PC-3 (cell line): ENCODE measurements around the gene SLC25A45.

Experiments used
- CTCF ChIP-seq: fragments of 300-600 bp; sonication (generic); conservative IDR thresholded peaks from 2 replicates; pipeline ENCODE4 v1.5.1; 2017; ENCODE audit warnings: antibody characterized with exemption, low read depth, mild to moderate bottlenecking, low read length
- EZH2 ChIP-seq: fragments of 300-600 bp; sonication (generic); IDR thresholded peaks from one replicate; pipeline ENCODE4 v1.6.1; 2017; ENCODE audit warnings: antibody characterized with exemption, mild to moderate bottlenecking, low read length; ENCODE audit not compliant: unreplicated experiment
- EZH2phosphoT487 ChIP-seq: fragments of 300-600 bp; sonication (generic); IDR thresholded peaks from 2 replicates; pipeline ENCODE4 v1.6.1; 2018; ENCODE audit warnings: mild to moderate bottlenecking, antibody characterized with exemption, low read length, borderline replicate concordance

- TF ChIP-seq CTCF (no peak), EZH2phosphoT487 (no peak), EZH2 (no peak)
These were observed 14.6 kb upstream of the SLC25A45 start for GRCh38 chr11:65396769-65397745.
